ENCODE data around the gene DNAI2.

The DNAI2 gene

GRCh38 chr17:74307984-74308773 is 34.1 kb downstream of the DNAI2 start:
- TF ChIP-seq TAF1 (IDR thresholded peaks at IDR 0.05; ENCODE audit: borderline replicate concordance, insufficient read depth, low read length): no peak

DNA sequence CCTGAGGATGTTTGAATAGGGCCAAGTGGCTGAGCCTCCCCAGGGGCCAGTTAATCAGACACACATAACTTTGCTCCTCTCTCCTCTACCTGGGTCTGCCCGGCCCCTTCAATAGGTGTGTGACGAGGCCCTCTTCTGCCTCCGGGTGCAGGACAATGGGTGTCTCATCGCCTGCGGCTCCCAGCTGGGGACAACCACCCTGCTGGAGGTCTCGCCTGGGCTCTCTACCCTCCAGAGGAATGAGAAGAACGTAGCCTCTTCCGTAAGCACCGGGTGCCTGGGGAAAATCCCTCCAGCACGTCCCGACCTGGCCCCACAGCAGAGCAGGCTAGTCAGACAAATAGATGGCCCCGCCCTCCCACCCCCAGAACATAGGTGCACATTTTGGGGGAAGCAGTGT is 35.9 kb downstream of the DNAI2 start:
- TF ChIP-seq POLR2AphosphoS5 (IDR thresholded peaks at IDR 0.05; ENCODE audit: low read depth, low read length): no peak
- no peak for TF ChIP-seq FOXP2 (optimal IDR thresholded peaks at IDR 0.05; ENCODE audit: borderline replicate concordance, extremely low read depth, extremely low read length, insufficient read depth)
- TF ChIP-seq, protein P1, sequence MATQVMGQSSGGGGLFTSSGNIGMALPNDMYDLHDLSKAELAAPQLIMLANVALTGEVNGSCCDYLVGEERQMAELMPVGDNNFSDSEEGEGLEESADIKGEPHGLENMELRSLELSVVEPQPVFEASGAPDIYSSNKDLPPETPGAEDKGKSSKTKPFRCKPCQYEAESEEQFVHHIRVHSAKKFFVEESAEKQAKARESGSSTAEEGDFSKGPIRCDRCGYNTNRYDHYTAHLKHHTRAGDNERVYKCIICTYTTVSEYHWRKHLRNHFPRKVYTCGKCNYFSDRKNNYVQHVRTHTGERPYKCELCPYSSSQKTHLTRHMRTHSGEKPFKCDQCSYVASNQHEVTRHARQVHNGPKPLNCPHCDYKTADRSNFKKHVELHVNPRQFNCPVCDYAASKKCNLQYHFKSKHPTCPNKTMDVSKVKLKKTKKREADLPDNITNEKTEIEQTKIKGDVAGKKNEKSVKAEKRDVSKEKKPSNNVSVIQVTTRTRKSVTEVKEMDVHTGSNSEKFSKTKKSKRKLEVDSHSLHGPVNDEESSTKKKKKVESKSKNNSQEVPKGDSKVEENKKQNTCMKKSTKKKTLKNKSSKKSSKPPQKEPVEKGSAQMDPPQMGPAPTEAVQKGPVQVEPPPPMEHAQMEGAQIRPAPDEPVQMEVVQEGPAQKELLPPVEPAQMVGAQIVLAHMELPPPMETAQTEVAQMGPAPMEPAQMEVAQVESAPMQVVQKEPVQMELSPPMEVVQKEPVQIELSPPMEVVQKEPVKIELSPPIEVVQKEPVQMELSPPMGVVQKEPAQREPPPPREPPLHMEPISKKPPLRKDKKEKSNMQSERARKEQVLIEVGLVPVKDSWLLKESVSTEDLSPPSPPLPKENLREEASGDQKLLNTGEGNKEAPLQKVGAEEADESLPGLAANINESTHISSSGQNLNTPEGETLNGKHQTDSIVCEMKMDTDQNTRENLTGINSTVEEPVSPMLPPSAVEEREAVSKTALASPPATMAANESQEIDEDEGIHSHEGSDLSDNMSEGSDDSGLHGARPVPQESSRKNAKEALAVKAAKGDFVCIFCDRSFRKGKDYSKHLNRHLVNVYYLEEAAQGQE (IDR thresholded peaks at IDR 0.05; ENCODE audit: insufficient read depth in 1 of 2, low read depth in 2 of 2, low read length in 2 of 2): no peak
- no peak for TF ChIP-seq TAF1 (IDR thresholded peaks at IDR 0.05; ENCODE audit: borderline replicate concordance, insufficient read depth, low read length)
- no peak for TF ChIP-seq SIN3A (IDR thresholded peaks at IDR 0.05; ENCODE audit: borderline replicate concordance, insufficient read depth, low read length)

GRCh38 chr17:74314877-74315276 is 40.8 kb downstream of the DNAI2 start:
- TF ChIP-seq SIN3A (IDR thresholded peaks at IDR 0.05; ENCODE audit: borderline replicate concordance, insufficient read depth, low read length) (no peak), POLR2AphosphoS5 (IDR thresholded peaks at IDR 0.05; ENCODE audit: low read depth, low read length) (no peak), FOXP2 (optimal IDR thresholded peaks at IDR 0.05; ENCODE audit: borderline replicate concordance, extremely low read depth, extremely low read length, insufficient read depth) (no peak), TAF1 (IDR thresholded peaks at IDR 0.05; ENCODE audit: borderline replicate concordance, insufficient read depth, low read length) (no peak)
- TF ChIP-seq, protein P1 (IDR thresholded peaks at IDR 0.05; ENCODE audit: insufficient read depth in 1 of 2, low read depth in 2 of 2, low read length in 2 of 2): no peak

DNA sequence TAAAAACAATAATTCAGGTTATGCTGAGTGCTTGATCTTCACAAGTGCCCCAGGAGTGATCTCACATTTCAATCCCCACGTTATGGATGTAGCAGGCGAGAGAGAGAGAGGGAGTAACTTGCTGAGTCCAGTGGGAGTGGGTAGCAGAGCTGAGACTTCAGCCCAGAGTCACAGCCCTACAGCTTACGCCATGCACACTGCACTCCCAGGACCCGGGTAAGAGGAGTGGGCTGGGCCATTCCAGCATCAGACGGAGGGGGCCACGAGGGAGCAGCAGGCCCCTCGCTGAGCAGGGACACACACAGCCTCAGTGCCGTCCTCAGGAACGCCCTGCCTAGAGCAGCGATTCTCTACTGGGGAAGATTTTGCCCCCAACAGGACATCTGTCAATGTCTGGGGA is 42.2 kb downstream of the DNAI2 start:
- no peak for TF ChIP-seq TAF1 (IDR thresholded peaks at IDR 0.05; ENCODE audit: borderline replicate concordance, insufficient read depth, low read length)
- TF ChIP-seq SIN3A (IDR thresholded peaks at IDR 0.05; ENCODE audit: borderline replicate concordance, insufficient read depth, low read length): no peak
- no peak for TF ChIP-seq FOXP2 (optimal IDR thresholded peaks at IDR 0.05; ENCODE audit: borderline replicate concordance, extremely low read depth, extremely low read length, insufficient read depth)
- TF ChIP-seq POLR2AphosphoS5 (IDR thresholded peaks at IDR 0.05; ENCODE audit: low read depth, low read length): no peak
- TF ChIP-seq, protein P1 (IDR thresholded peaks at IDR 0.05; ENCODE audit: insufficient read depth in 1 of 2, low read depth in 2 of 2, low read length in 2 of 2): no peak

- no peak for TF ChIP-seq POLR2AphosphoS5 (IDR thresholded peaks at IDR 0.05; ENCODE audit: low read depth, low read length)
- TF ChIP-seq FOXP2 (optimal IDR thresholded peaks at IDR 0.05; ENCODE audit: borderline replicate concordance, extremely low read depth, extremely low read length, insufficient read depth): no peak
- no peak for TF ChIP-seq SIN3A (IDR thresholded peaks at IDR 0.05; ENCODE audit: borderline replicate concordance, insufficient read depth, low read length)
- TF ChIP-seq, protein P1 (IDR thresholded peaks at IDR 0.05; ENCODE audit: insufficient read depth in 1 of 2, low read depth in 2 of 2, low read length in 2 of 2): no peak
- no peak for TF ChIP-seq TAF1 (IDR thresholded peaks at IDR 0.05; ENCODE audit: borderline replicate concordance, insufficient read depth, low read length)
Measured at GRCh38 chr17:74317071-74317470, 43.0 kb downstream of the DNAI2 start.

Data from PFSK-1 (cell line).